ENCODE results near the gene CCDC30. TPM values are rescaled to one million over a fixed set of nuclear protein-coding genes. Genes with fewer than 3 reads are reported as not detected.

The CCDC30 gene
- total and polyA plus RNA-seq, 2 experiments from 2014 or later, result 0.65 to 1.6 TPM

DNA sequence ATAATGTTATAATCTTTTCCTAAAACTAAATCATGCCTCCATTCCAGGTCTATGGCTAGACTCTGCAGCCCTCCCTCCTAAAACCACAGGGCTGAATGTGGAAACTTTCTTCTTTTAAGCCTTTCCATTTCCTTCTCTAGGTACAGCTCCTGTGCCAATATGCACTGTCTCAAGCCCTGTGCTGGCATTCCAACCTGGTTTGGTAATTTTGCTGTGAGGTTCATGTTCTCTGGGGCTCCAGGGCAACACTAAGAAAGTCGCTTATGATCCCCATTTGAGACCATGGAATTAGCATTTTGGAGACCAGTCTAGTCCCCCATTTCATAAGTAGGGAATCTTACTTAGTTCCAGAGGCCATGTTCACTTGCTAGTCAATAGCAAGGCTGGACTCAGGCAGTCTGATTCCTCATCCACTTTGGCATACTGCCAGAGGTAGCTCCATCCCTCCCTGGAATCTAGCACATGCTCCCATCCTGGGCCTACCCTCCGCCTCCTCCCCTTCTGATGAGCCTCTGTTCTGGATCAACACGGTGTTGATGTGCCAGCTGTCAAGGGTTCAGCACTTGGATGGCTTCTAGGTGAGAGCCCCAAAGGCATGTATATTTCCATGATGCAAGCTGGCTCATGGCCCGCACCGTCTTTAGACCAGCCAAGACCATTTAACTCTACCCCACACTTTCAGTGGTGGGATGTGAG, 43.8 kb upstream of the CCDC30 start:
- peaks cover 14% of the 10 kb centered on the region for H3K4me1 ChIP-seq (ENCODE audit: insufficient read depth)
- no peak overlapping the region for H3K9ac ChIP-seq
- no peak overlapping the region for H3K4me2 ChIP-seq (ENCODE audit: unreplicated experiment)
- in situ Hi-C loops (cut with MboI), result no loop called here
- H2AFZ ChIP-seq, result no peak overlapping the region
- H4K20me1 ChIP-seq (ENCODE audit: insufficient read depth), result no peaks in the 10 kb centered on the region
- no peak for TF ChIP-seq EZH2phosphoT487 (IDR thresholded peaks at IDR 0.05; ENCODE audit: insufficient read depth, low read depth)
- no peak for TF ChIP-seq EZH2 (IDR thresholded peaks at IDR 0.05; ENCODE audit: insufficient read depth, poor library complexity, severe bottlenecking)
- peak; percentile 17 for DNase-seq
- no peak overlapping the region for H3K27ac ChIP-seq
- 33 to 38% methylated on average over 5 of the region's 5 CpGs for WGBS, 2 experiments (ENCODE audit: low coverage in 1 of 2, low lambda C conversion rate in 2 of 2, missing lambda C conversion rate in 2 of 2)
- no peaks in the 10 kb centered on the region for H3K27me3 ChIP-seq (replicated peaks; ENCODE audit: insufficient read depth)
- H3K4me3 ChIP-seq, result no peak overlapping the region
- H3K9me3 ChIP-seq (ENCODE audit: low read depth), result no peaks in the 10 kb centered on the region
- H3K79me2 ChIP-seq (ENCODE audit: insufficient read depth), result no peaks in the 10 kb centered on the region
- no peaks in the 10 kb centered on the region for H3K36me3 ChIP-seq (ENCODE audit: low read depth)
- H3K9me2 ChIP-seq (ENCODE audit: insufficient read depth), result no peaks in the 10 kb centered on the region
- H3F3A ChIP-seq (ENCODE audit: insufficient read depth), result no peaks in the 10 kb centered on the region

DNA sequence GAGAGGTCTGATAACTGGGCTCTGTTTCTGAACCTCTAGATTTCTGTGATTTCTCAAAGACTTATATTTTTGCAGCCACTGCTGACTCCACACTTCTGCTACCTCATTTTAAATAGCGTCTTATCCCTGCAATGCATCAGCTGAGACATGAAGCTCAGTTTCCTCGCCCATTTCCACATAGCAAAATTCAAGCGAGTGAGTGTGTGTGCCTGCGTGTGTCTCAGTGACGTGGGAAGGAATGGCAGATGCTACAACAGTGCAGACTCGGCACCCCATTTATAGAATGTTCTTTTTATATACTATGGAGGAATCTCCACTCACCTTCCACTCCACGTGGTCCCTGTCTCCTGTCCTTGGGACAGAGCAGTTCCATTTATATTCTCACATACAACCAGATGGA, 43.0 kb upstream of the CCDC30 start:
- H3K79me2 ChIP-seq (ENCODE audit: insufficient read depth), result no peaks in the 10 kb centered on the region
- H3F3A ChIP-seq (ENCODE audit: insufficient read depth), result no peaks in the 10 kb centered on the region
- no peaks in the 10 kb centered on the region for H3K9me2 ChIP-seq (ENCODE audit: insufficient read depth)
- no peaks in the 10 kb centered on the region for H3K27me3 ChIP-seq (replicated peaks; ENCODE audit: insufficient read depth)
- no peaks in the 10 kb centered on the region for H3K36me3 ChIP-seq (ENCODE audit: low read depth)
- TF ChIP-seq EZH2phosphoT487 (IDR thresholded peaks at IDR 0.05; ENCODE audit: insufficient read depth, low read depth) (no peak), EZH2 (IDR thresholded peaks at IDR 0.05; ENCODE audit: insufficient read depth, poor library complexity, severe bottlenecking) (no peak)
- H3K4me3 ChIP-seq, result no peak overlapping the region
- H3K4me2 ChIP-seq (ENCODE audit: unreplicated experiment), result no peak overlapping the region
- DNase-seq, result no peak
- in situ Hi-C loops (cut with MboI), result no loop called here
- peaks cover 19% of the 10 kb centered on the region for H3K4me1 ChIP-seq (ENCODE audit: insufficient read depth)
- H3K9me3 ChIP-seq (ENCODE audit: low read depth), result no peaks in the 10 kb centered on the region
- no peak overlapping the region for H3K27ac ChIP-seq
- WGBS, 2 experiments (ENCODE audit: low coverage in 1 of 2, low lambda C conversion rate in 2 of 2, missing lambda C conversion rate in 2 of 2), result 59 to 61% methylated on average over 7 of the region's 7 CpGs
- no peaks in the 10 kb centered on the region for H4K20me1 ChIP-seq (ENCODE audit: insufficient read depth)
- H2AFZ ChIP-seq, result no peak overlapping the region
- no peak overlapping the region for H3K9ac ChIP-seq

DNA sequence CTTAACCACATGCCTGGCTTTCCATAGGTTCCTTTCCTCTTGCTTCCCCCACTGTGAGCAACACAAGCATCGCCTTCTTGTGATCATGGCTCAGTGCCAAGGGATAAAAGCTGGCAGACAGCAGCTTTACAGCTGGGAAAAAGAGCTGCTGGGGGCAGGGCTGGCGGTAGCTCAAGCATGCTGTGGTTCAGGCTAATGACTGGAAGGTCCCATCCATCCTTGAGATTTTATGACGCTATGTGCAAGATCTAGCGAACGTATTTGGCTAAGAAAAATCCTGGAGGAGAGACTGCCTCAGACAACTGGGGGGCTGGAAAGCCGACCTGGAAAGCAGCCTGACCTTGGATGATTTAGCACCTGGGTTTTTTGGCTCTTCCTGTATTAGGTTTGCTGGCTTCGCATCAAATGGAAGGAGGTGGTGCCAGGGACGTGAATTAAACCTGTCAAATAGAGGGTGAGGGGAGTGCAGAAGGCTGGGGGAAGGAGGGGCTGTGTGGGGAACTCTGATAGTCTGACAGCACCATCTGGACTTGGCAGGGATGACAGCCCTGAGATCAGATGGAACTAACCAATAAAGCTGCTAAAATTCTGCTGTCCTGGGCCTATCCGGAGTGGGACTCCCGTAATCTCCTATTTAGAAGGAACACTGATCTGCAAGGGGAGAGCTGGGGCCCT, 42.0 kb upstream of the CCDC30 start:
- Histone ChIP-seq H3F3A (ENCODE audit: insufficient read depth) (no peaks in the 10 kb centered on the region), H2AFZ (no peak overlapping the region), H3K9ac (no peak overlapping the region), H3K79me2 (ENCODE audit: insufficient read depth) (no peaks in the 10 kb centered on the region), H4K20me1 (ENCODE audit: insufficient read depth) (no peaks in the 10 kb centered on the region), H3K4me2 (ENCODE audit: unreplicated experiment) (no peak overlapping the region), H3K27me3 (replicated peaks; ENCODE audit: insufficient read depth) (no peaks in the 10 kb centered on the region), H3K4me1 (ENCODE audit: insufficient read depth) (peaks cover 19% of the 10 kb centered on the region), H3K27ac (no peak overlapping the region), H3K9me3 (ENCODE audit: low read depth) (no peaks in the 10 kb centered on the region), H3K4me3 (no peak overlapping the region), H3K36me3 (ENCODE audit: low read depth) (no peaks in the 10 kb centered on the region), H3K9me2 (ENCODE audit: insufficient read depth) (no peaks in the 10 kb centered on the region)
- TF ChIP-seq EZH2 (IDR thresholded peaks at IDR 0.05; ENCODE audit: insufficient read depth, poor library complexity, severe bottlenecking) (no peak), EZH2phosphoT487 (IDR thresholded peaks at IDR 0.05; ENCODE audit: insufficient read depth, low read depth) (no peak)
- WGBS, 2 experiments (ENCODE audit: low coverage in 1 of 2, low lambda C conversion rate in 2 of 2, missing lambda C conversion rate in 2 of 2), result 31 to 34% methylated on average over 10 of the region's 10 CpGs
- DNase-seq, result peak; percentile 66
- in situ Hi-C loops (cut with MboI), result no loop called here

DNA sequence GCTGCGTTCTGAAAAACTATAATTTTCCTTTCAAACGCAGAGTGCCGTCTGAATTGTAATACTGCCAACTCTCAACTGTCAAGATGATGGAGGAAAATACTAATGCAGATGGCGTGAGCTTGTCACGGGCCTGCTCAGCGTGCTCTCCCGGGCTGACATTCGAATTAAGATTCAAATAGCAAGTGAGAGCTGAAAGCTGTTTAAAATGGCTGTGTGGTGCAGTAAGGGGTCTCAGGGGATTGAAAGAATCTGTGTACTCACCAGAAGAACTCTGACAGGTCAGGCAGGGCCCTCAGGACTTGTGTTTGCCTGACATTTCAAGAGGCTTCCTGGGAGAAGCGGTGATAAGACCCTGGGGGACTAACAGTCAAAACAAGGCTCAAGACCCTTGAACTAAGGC, 40.3 kb upstream of the CCDC30 start:
- H3K9me3 ChIP-seq (ENCODE audit: low read depth), result no peaks in the 10 kb centered on the region
- H3F3A ChIP-seq (ENCODE audit: insufficient read depth), result no peaks in the 10 kb centered on the region
- H3K27ac ChIP-seq, result no peak overlapping the region
- DNase-seq, result no peak
- no peak overlapping the region for H3K9ac ChIP-seq
- no peak overlapping the region for H3K4me2 ChIP-seq (ENCODE audit: unreplicated experiment)
- H3K79me2 ChIP-seq (ENCODE audit: insufficient read depth), result no peaks in the 10 kb centered on the region
- no peaks in the 10 kb centered on the region for H3K9me2 ChIP-seq (ENCODE audit: insufficient read depth)
- H4K20me1 ChIP-seq (ENCODE audit: insufficient read depth), result no peaks in the 10 kb centered on the region
- no peaks in the 10 kb centered on the region for H3K36me3 ChIP-seq (ENCODE audit: low read depth)
- in situ Hi-C loops (cut with MboI), result no loop called here
- peaks cover 19% of the 10 kb centered on the region for H3K4me1 ChIP-seq (ENCODE audit: insufficient read depth)
- TF ChIP-seq EZH2phosphoT487 (IDR thresholded peaks at IDR 0.05; ENCODE audit: insufficient read depth, low read depth) (no peak), EZH2 (IDR thresholded peaks at IDR 0.05; ENCODE audit: insufficient read depth, poor library complexity, severe bottlenecking) (no peak)
- no peak overlapping the region for H3K4me3 ChIP-seq
- WGBS, 2 experiments (ENCODE audit: low coverage in 1 of 2, low lambda C conversion rate in 2 of 2, missing lambda C conversion rate in 2 of 2), result 61 to 64% methylated on average over 9 of the region's 9 CpGs
- H2AFZ ChIP-seq, result no peak overlapping the region
- no peaks in the 10 kb centered on the region for H3K27me3 ChIP-seq (replicated peaks; ENCODE audit: insufficient read depth)
